ENCODE results near the gene RWDD1.

DNA sequence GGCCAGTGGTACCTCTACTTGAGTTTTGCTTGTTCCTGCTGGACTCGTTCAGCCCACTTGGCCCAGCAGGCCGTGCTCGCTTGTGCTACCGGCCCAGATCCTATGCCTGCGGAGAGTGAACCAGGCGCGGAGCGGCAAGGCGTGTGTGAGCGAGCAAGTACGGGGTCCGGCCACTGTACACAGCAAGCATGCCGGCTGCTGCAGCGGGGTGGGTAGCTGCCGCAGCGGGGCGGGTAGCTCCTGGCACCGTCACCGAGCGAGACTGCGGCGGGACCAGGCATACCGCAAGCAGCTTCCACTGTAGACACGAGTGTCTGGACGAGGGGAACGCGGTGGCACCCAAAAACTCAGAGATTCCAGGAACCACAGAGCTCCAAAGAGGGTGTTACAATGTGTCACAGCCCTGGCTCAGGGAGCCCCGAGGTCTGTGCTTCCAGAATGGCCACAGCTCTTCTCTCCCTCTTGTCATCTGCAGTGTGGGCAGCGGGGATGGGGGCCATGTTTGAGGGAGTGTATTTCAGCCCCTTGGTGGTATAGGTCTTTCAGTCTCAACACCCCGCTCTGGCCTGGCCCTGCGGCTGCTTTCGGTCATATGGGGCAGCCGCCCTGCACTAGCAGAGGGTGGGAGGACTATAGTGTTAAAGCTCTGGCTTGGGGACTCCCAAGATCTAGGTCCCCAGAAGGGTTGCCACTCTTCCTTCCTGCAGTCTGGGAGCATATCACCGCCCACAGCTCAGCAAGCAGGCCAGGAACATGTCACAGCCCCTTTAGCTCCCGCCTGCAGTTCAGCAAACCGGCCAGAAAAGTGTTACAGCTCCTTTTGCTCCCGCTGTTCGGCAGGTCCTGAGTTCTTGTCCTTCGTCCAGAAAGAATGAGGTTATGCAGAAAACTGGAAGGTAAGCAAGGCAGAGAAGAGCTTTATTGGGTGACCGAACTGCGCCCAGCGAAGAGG lies 6.1 kb upstream of the RWDD1 start:
- TF ChIP-seq, protein P1, sequence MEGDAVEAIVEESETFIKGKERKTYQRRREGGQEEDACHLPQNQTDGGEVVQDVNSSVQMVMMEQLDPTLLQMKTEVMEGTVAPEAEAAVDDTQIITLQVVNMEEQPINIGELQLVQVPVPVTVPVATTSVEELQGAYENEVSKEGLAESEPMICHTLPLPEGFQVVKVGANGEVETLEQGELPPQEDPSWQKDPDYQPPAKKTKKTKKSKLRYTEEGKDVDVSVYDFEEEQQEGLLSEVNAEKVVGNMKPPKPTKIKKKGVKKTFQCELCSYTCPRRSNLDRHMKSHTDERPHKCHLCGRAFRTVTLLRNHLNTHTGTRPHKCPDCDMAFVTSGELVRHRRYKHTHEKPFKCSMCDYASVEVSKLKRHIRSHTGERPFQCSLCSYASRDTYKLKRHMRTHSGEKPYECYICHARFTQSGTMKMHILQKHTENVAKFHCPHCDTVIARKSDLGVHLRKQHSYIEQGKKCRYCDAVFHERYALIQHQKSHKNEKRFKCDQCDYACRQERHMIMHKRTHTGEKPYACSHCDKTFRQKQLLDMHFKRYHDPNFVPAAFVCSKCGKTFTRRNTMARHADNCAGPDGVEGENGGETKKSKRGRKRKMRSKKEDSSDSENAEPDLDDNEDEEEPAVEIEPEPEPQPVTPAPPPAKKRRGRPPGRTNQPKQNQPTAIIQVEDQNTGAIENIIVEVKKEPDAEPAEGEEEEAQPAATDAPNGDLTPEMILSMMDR (IDR thresholded peaks at IDR 0.05; ENCODE audit: low read depth, low read length): no peak
- TF ChIP-seq EZH2phosphoT487 (IDR thresholded peaks at IDR 0.05; ENCODE audit: low read depth): no peak
